SK-N-SH (cell line): ENCODE data around the gene MUS81. TPM values are rescaled to one million over a fixed set of nuclear protein-coding genes. Genes with fewer than 3 reads are reported as not detected.
A peak's percentile ranks its signal among the peaks of the same experiment; 100 is the strongest.

ENCODE experiments used
- CTCF ChIA-PET: fragments of 300-600, 350-600 bp; formaldehyde crosslinking; extraction: SDS; loops from one replicate; lab custom pipeline; 2021; lab: Yijun Ruan, JAX
- POLR2A ChIA-PET: fragments of 350-600 bp; sonication (Branson Sonifier 250); formaldehyde crosslinking; extraction: SDS; loops from one replicate; lab custom pipeline; 2020; ENCODE audit warnings: antibody characterized with exemption, inconsistent platforms; lab: Yijun Ruan, JAX
- DNase-seq: peaks from one replicate; pipeline ENCODE4 v3.0.0; 2012
- H2AFZ ChIP-seq: fragments of 200-600 bp; sonication (generic); 2 replicates; pipeline ENCODE4 v1.8.1; 2016; ENCODE audit warnings: antibody characterized with exemption, mild to moderate bottlenecking, low read depth
- H3F3A ChIP-seq: fragments of 200-600 bp; sonication (generic); replicated peaks from 2 replicates; pipeline ENCODE3; 2016; ENCODE audit warnings: antibody characterized with exemption, mild to moderate bottlenecking; ENCODE audit not compliant: insufficient read depth
- H3K27ac ChIP-seq, 2 experiments: fragments of 200-500 bp in 1 of 2; fragments of 200-600 bp in 1 of 2; sonication (Bioruptor generic) in 1 of 2; sonication (generic), shearing (Covaris generic) in 1 of 2; 2 replicates each; pipeline versions ENCODE4 v1.5.1 to v1.6.1; 2014 to 2016; ENCODE audit warnings: low read depth in 2 of 2, inconsistent platforms in 1 of 2, low read length in 1 of 2, mild to moderate bottlenecking in 1 of 2, mixed read lengths in 1 of 2
- H3K27me3 ChIP-seq: fragments of 200-600 bp; sonication (generic), shearing (Covaris generic); 2 replicates; pipeline ENCODE4 v1.6.1; 2016; ENCODE audit warnings: mixed run types; ENCODE audit not compliant: insufficient read depth
- H3K36me3 ChIP-seq, 2 experiments: fragments of 200-500 bp in 1 of 2; fragments of 200-600 bp in 1 of 2; sonication (Bioruptor generic) in 1 of 2; sonication (generic) in 1 of 2; replicated peaks in 1 of 2; 2 replicates each; pipeline versions ENCODE3 to v1.5.1; 2014 to 2016; ENCODE audit warnings: low read length in 1 of 2, mild to moderate bottlenecking in 1 of 2; ENCODE audit not compliant: insufficient read depth in 2 of 2, control insufficient read depth in 1 of 2
- H3K4me1 ChIP-seq, 2 experiments: fragments of 200-500 bp in 1 of 2; fragments of 200-600 bp in 1 of 2; sonication (Bioruptor generic) in 1 of 2; sonication (generic), shearing (Covaris generic) in 1 of 2; 2 replicates each; pipeline versions ENCODE4 v1.5.1 to v1.6.1; 2014 to 2016; ENCODE audit warnings: low read depth in 1 of 2, low read length in 1 of 2, mixed run types in 1 of 2; ENCODE audit not compliant: insufficient read depth in 2 of 2, control insufficient read depth in 1 of 2
- H3K4me2 ChIP-seq: fragments of 200-600 bp; sonication (generic), shearing (Covaris generic); 2 replicates; pipeline ENCODE4 v1.6.1; 2017; ENCODE audit warnings: mixed run types
- H3K4me3 ChIP-seq, 2 experiments: fragments of 200-500 bp in 1 of 2; fragments of 200-600 bp in 1 of 2; sonication (Bioruptor generic) in 1 of 2; sonication (generic), shearing (Covaris generic) in 1 of 2; 2 replicates each; pipeline versions ENCODE4 v1.5.1 to v1.8.1; 2014 to 2016; ENCODE audit warnings: low read depth in 2 of 2, inconsistent platforms in 1 of 2, low read length in 1 of 2, mild to moderate bottlenecking in 1 of 2, mixed read lengths in 1 of 2, moderate library complexity in 1 of 2
- H3K79me2 ChIP-seq: fragments of 200-600 bp; sonication (generic); 2 replicates; pipeline ENCODE4 v1.8.1; 2017; ENCODE audit warnings: mild to moderate bottlenecking; ENCODE audit not compliant: insufficient read depth
- H3K9ac ChIP-seq: fragments of 200-600 bp; sonication (generic); 2 replicates; pipeline ENCODE4 v1.6.1; 2017; ENCODE audit warnings: mixed run types
- H3K9me2 ChIP-seq: fragments of 200-600 bp; sonication (generic); 2 replicates; pipeline ENCODE4 v1.6.1; 2017; ENCODE audit warnings: mixed run types
- H3K9me3 ChIP-seq: fragments of 200-600 bp; sonication (generic); 2 replicates; pipeline ENCODE4 v1.6.1; 2017; ENCODE audit warnings: mixed run types, mild to moderate bottlenecking, moderate library complexity
- H4K20me1 ChIP-seq: fragments of 200-600 bp; sonication (generic); 2 replicates; pipeline ENCODE4 v1.6.1; 2017; ENCODE audit warnings: mild to moderate bottlenecking, mixed run types; ENCODE audit not compliant: insufficient read depth
- CHD2 ChIP-seq: fragments of 150-350 bp; IDR thresholded peaks from 2 replicates; pipeline ENCODE4 v1.6.1; 2018; ENCODE audit warnings: low read length; ENCODE audit not compliant: partially characterized antibody
- EP300 ChIP-seq, 2 experiments: IDR thresholded peaks; 2 replicates each; pipeline versions ENCODE4 v1.4.0 to v1.6.1; 2012; ENCODE audit warnings: borderline replicate concordance in 1 of 2, low read depth in 1 of 2, low read length in 1 of 2
- FOSL2 ChIP-seq: IDR thresholded peaks from 2 replicates; pipeline ENCODE4 v1.4.0; 2012; ENCODE audit warnings: low read depth, mild to moderate bottlenecking, moderate library complexity, borderline replicate concordance
- GABPA ChIP-seq: IDR thresholded peaks from 2 replicates; pipeline ENCODE4 v1.4.0; 2012; ENCODE audit warnings: low read depth, mild to moderate bottlenecking
- JUND ChIP-seq: IDR thresholded peaks from 2 replicates; pipeline ENCODE4 v1.4.0; 2012
- MEF2A ChIP-seq: IDR thresholded peaks from 2 replicates; pipeline ENCODE4 v1.4.0; 2012; ENCODE audit warnings: low read depth, borderline replicate concordance
- NFIC ChIP-seq: IDR thresholded peaks from 2 replicates; pipeline ENCODE4 v1.4.0; 2012; ENCODE audit warnings: borderline replicate concordance
- POLR2AphosphoS5 ChIP-seq: IDR thresholded peaks from 2 replicates; pipeline ENCODE4 v1.6.1; 2012; ENCODE audit warnings: low read depth, low read length
- RAD21 ChIP-seq: IDR thresholded peaks from 2 replicates; pipeline ENCODE4 v1.6.1; 2012; ENCODE audit warnings: mild to moderate bottlenecking, low read length
- RXRA ChIP-seq: IDR thresholded peaks from 2 replicates; pipeline ENCODE4 v1.4.0; 2012; ENCODE audit warnings: low read depth, mild to moderate bottlenecking, borderline replicate concordance
- SIN3A ChIP-seq: IDR thresholded peaks from 2 replicates; pipeline ENCODE4 v1.6.1; 2012; ENCODE audit warnings: low read depth, mild to moderate bottlenecking, low read length, moderate library complexity, borderline replicate concordance
- TAF1 ChIP-seq: IDR thresholded peaks from 2 replicates; pipeline ENCODE4 v1.6.1; 2012; ENCODE audit warnings: low read depth, mild to moderate bottlenecking, low read length, moderate library complexity, borderline replicate concordance
- TCF12 ChIP-seq: IDR thresholded peaks from 2 replicates; pipeline ENCODE4 v1.4.0; 2012
- WGBS: methylation state at CpG from one replicate; pipeline ENCODE4 v1.1.6; 2017; ENCODE audit warnings: low lambda C conversion rate; 5-methylcytosine and 5-hydroxymethylcytosine counted together
- polyA plus RNA-seq, 3 experiments: library from polyadenylated mRNA; depleted of rRNA; stranded (reverse); fragments of >200 nt; gene quantifications; 2 replicates each; pipeline ENCODE4 v1.2.3, GENCODE V29; 2012
- TF ChIP-seq, protein P1 (sequence below): IDR thresholded peaks from 2 replicates; pipeline ENCODE4 v1.4.0; 2012; ENCODE audit warnings: low read depth
- TF ChIP-seq, protein P2 (sequence below): IDR thresholded peaks from 2 replicates; pipeline ENCODE4 v1.4.0; 2012; ENCODE audit warnings: low read depth, borderline replicate concordance
- TF ChIP-seq, protein P3 (sequence below): IDR thresholded peaks from 2 replicates; pipeline ENCODE4 v1.6.1; 2012; ENCODE audit warnings: mild to moderate bottlenecking, low read depth, low read length, moderate library complexity

MUS81 gene
- polyA plus RNA-seq, 1 of the 3 experiments (the other 2 are of a cell fraction), result 58.2 TPM

DNA sequence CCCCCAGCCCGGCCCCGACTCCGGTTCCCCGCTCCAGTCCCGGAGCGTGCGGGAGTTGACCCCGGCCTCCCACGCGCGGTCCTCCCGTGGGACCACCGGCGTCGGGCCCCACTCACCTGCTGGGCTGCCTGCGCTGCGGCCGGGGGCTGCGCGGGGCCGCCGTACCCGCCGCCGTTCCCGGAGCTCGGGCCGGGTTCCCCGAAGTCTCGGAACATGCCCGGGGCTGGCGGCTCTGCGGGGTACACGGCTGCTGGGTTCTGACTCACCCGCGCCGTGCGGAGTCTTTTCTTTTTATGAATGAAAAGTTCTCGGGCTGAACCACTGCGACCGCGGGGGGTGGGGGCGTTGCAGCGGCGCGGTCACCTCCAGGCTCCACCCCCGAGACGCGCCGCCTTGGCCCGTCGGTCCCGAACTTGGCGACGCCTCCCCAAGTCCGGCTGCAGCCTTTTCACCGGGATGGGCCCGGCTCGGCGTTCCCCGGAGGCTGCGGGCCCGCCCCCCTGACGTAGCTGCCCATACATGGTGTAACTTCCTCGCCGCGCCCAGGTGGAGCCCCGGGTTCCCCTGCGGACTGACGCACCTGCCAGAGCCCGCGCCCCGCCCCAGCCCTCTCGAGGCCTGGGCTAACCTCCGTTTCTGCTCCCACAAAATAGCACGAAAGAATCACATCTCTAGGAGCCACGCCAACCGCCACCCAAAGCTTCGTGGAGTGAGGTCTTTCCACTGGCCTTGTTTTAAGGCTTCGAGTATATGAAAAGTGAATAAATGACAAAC is 40.1 kb downstream of the MUS81 start, which contains the start of gene FOSL1:
FOSL1 (minus strand) TSS at position 264 of the 774 bp plus-strand sequence; CDS start at position 215, 49 bp downstream.
- peak within 1 kb of the TSS; percentile 89 for H3K4me2 ChIP-seq
- POLR2A ChIA-PET, result interaction anchor here (1.3 kb wide), 1 partner anchor 18 kb away, joined by 4 read pairs; the partner anchor contains the start of gene C11orf68
- peaks cover 86% of the 10 kb centered on the region for H3K79me2 ChIP-seq

More for the DNA sequence above, 40.1 kb downstream of the MUS81 start, which contains the start of gene FOSL1:
- Histone ChIP-seq H3K4me3 (peak within 1 kb of the TSS; percentile 59 to 82), H3K9ac (peak within 1 kb of the TSS; percentile 97), H3K4me1 (peaks cover 0 to 44% of the 10 kb centered on the region in 2 experiments; a peak in 3 of 4 replicates), H3K27me3 (no peaks in the 10 kb centered on the region), H4K20me1 (peaks cover 37% of the 10 kb centered on the region), H2AFZ (no peak within 1 kb of the TSS), H3K9me3 (no peaks in the 10 kb centered on the region), H3F3A (peaks cover 59% of the 10 kb centered on the region), H3K36me3 (peaks cover 0 to 31% of the 10 kb centered on the region in 2 experiments), H3K9me2 (no peaks in the 10 kb centered on the region), H3K27ac (peak within 1 kb of the TSS in 1 of 2 experiments; percentile 95; a peak in 3 of 4 replicates)
- WGBS, result 15% methylated on average over 22 of the region's 80 CpGs
- peak; percentile 81 for DNase-seq
- TF ChIP-seq JUND (peak; percentile 52), FOSL2 (peak; percentile 63; the same call in 1 of the 2 replicates), CHD2 (no peak), TCF12 (peak; percentile 42; the same call in 1 of the 2 replicates), TAF1 (peak; percentile 95), EP300 (IDR thresholded peaks at IDR 0.05; ENCODE audit: borderline replicate concordance in 1 of 2, low read depth in 1 of 2, low read length in 1 of 2) (peak in 1 of 2 experiments; percentile 52; a peak in 1 of 4 replicates), GABPA (0 out of 2 replicates have a peak, but pooled peaks have one; percentile 15), SIN3A (peak; percentile 58; the same call in 1 of the 2 replicates), NFIC (peak; percentile 29), MEF2A (no peak), RXRA (peak; percentile 31; the same call in 1 of the 2 replicates), RAD21 (no peak), POLR2AphosphoS5 (peak; percentile 97)
- TF ChIP-seq, protein P1, sequence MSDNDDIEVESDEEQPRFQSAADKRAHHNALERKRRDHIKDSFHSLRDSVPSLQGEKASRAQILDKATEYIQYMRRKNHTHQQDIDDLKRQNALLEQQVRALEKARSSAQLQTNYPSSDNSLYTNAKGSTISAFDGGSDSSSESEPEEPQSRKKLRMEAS, result peak; percentile 78
- TF ChIP-seq, protein P2, sequence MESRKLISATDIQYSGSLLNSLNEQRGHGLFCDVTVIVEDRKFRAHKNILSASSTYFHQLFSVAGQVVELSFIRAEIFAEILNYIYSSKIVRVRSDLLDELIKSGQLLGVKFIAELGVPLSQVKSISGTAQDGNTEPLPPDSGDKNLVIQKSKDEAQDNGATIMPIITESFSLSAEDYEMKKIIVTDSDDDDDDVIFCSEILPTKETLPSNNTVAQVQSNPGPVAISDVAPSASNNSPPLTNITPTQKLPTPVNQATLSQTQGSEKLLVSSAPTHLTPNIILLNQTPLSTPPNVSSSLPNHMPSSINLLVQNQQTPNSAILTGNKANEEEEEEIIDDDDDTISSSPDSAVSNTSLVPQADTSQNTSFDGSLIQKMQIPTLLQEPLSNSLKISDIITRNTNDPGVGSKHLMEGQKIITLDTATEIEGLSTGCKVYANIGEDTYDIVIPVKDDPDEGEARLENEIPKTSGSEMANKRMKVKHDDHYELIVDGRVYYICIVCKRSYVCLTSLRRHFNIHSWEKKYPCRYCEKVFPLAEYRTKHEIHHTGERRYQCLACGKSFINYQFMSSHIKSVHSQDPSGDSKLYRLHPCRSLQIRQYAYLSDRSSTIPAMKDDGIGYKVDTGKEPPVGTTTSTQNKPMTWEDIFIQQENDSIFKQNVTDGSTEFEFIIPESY, result 0 out of 2 replicates have a peak, but pooled peaks have one; percentile 41
- TF ChIP-seq, protein P3, sequence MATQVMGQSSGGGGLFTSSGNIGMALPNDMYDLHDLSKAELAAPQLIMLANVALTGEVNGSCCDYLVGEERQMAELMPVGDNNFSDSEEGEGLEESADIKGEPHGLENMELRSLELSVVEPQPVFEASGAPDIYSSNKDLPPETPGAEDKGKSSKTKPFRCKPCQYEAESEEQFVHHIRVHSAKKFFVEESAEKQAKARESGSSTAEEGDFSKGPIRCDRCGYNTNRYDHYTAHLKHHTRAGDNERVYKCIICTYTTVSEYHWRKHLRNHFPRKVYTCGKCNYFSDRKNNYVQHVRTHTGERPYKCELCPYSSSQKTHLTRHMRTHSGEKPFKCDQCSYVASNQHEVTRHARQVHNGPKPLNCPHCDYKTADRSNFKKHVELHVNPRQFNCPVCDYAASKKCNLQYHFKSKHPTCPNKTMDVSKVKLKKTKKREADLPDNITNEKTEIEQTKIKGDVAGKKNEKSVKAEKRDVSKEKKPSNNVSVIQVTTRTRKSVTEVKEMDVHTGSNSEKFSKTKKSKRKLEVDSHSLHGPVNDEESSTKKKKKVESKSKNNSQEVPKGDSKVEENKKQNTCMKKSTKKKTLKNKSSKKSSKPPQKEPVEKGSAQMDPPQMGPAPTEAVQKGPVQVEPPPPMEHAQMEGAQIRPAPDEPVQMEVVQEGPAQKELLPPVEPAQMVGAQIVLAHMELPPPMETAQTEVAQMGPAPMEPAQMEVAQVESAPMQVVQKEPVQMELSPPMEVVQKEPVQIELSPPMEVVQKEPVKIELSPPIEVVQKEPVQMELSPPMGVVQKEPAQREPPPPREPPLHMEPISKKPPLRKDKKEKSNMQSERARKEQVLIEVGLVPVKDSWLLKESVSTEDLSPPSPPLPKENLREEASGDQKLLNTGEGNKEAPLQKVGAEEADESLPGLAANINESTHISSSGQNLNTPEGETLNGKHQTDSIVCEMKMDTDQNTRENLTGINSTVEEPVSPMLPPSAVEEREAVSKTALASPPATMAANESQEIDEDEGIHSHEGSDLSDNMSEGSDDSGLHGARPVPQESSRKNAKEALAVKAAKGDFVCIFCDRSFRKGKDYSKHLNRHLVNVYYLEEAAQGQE, result 0 out of 2 replicates have a peak, but pooled peaks have one; percentile 31
- CTCF ChIA-PET, result interaction anchor here (0.8 to 4.6 kb wide), 8 partner anchors 11 to 360 kb away, joined by 3 to 36 read pairs (median 4); partner anchors contain the start of genes CCDC85B, FIBP and MUS81
